C4-2B (cell line): ENCODE data around the gene ANKRD44.

Experiments used
- H3K27ac ChIP-seq: fragments of 450-650 bp; 2 replicates; pipeline ENCODE4 v1.5.1; 2017
- ZFX ChIP-seq: fragments of 450-650 bp; IDR thresholded peaks from 2 replicates; pipeline ENCODE4 v1.6.1; 2017
- TF ChIP-seq, protein P1 (sequence below): fragments of 450-650 bp; conservative IDR thresholded peaks from 2 replicates; pipeline ENCODE4 v1.5.1; 2017; ENCODE audit warnings: mild to moderate bottlenecking

Gene ANKRD44

DNA sequence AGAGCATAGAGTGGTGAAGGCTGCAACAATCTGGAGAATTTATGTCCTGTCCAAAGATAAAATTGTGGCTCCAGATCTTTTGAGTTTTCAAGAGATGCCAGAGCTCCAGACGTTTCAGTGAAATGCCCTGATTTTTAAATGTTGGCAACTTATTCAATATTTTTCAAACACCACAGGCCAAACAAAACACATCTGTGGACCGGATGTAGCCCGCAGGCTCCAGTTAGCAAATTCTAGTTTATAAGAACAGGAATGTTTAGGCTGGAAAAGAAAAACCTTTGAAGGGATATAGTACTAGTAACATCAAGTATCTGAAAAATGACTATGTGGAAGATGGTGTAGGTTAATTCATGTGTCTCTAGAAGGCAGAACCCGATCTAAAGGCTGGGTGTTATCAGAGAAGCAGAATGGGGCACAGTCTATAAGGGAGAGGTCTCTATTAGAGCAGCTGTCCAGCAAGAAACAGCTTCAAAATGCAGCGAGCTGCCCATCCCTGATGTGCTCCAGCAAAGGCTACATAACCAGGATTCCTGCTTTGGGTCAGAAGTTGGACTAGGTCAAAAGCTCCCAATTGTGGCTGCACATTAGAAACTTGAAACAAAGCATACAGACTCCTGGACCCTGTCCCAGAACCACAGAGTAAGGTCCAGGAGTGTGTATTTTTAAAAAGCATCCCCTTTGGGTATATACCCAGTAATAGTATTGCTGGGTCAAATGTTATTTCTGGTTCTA is 105.9 kb downstream of the ANKRD44 start:
- no peak overlapping the region for H3K27ac ChIP-seq
- TF ChIP-seq, protein P1, sequence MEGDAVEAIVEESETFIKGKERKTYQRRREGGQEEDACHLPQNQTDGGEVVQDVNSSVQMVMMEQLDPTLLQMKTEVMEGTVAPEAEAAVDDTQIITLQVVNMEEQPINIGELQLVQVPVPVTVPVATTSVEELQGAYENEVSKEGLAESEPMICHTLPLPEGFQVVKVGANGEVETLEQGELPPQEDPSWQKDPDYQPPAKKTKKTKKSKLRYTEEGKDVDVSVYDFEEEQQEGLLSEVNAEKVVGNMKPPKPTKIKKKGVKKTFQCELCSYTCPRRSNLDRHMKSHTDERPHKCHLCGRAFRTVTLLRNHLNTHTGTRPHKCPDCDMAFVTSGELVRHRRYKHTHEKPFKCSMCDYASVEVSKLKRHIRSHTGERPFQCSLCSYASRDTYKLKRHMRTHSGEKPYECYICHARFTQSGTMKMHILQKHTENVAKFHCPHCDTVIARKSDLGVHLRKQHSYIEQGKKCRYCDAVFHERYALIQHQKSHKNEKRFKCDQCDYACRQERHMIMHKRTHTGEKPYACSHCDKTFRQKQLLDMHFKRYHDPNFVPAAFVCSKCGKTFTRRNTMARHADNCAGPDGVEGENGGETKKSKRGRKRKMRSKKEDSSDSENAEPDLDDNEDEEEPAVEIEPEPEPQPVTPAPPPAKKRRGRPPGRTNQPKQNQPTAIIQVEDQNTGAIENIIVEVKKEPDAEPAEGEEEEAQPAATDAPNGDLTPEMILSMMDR: no peak
- no peak for TF ChIP-seq ZFX

GRCh38 chr2:197201874-197202273 is 108.7 kb downstream of the ANKRD44 start:
- TF ChIP-seq, protein P1: no peak
- TF ChIP-seq ZFX: no peak
- H3K27ac ChIP-seq: no peak overlapping the region

DNA sequence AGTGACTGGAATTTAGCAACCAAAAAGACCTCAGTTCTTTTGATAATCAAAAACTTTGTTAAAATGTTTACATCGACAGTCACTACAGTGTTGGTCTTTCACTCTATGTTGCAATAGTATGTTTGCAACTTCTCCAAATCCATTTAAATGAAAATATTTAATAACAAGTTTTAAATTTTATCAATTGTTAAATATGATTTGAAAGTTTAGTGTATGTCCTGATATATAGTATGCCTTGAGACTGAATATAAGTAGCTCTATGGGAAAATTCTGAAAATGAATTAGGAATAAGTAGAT is 109.9 kb downstream of the ANKRD44 start:
- H3K27ac ChIP-seq: no peak overlapping the region
- TF ChIP-seq ZFX: no peak
- TF ChIP-seq, protein P1: no peak

DNA sequence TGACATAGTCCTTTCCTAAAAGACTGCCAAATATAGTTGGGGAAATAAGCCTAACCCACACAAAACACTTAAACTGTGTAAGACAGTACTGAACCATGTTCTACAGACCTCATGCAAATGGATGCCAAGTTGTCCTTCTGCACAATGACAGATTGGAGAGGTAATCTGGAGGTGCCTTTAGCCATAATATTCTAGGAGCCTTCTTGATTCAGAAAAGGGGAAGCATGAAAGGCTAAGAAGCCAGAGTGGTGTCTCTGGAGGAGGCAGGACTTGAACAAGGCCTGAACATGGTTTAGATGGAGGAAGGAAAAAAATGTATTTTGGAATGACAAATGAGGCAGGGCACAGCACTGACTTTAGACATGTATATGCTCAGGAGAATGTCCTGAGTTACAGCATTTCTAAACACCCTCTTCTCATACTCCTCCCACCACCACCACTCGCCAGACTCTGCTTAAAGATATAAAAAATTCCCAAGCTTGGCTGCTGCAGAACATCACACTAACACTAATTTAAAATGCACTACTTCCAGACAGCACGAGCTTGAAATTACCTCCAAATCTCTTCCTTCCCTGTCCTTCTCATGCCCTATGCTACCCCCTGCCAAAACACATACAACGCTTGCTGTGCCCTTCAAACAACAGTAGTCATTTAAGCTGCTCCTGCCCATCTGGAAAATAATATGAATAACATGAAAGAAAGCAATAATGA is 110.4 kb downstream of the ANKRD44 start:
- no peak overlapping the region for H3K27ac ChIP-seq
- TF ChIP-seq ZFX: no peak
- TF ChIP-seq, protein P1: no peak

DNA sequence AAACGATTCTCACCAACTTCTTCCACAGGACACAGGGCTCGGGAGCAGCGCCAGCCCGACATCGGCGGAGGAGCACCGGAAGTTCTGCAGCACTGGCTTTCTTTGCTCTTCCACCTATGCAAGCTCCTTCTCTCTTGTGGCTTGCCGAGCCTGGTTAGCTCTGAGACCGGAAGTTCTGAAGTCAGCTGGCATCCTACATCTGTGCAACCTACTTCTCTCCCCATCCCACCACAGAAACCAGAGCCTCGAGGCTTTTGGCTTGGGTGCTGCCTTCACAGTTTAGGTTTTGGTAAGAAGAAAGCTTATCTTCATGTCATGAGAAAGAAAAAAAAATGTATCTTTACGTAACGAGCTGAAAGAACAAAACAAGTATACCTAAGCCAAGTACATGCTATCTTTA is 111.7 kb downstream of the ANKRD44 start:
- TF ChIP-seq ZFX: no peak
- TF ChIP-seq, protein P1: no peak
- no peak overlapping the region for H3K27ac ChIP-seq

- TF ChIP-seq, protein P1: no peak
- no peak for TF ChIP-seq ZFX
- H3K27ac ChIP-seq: no peak overlapping the region
These were observed 112.7 kb downstream of the ANKRD44 start for GRCh38 chr2:197197895-197198311.

- TF ChIP-seq, protein P1: no peak
- TF ChIP-seq ZFX: no peak
- no peak overlapping the region for H3K27ac ChIP-seq
These were observed 113.9 kb downstream of the ANKRD44 start for GRCh38 chr2:197196541-197197180.
